Measurements from ENCODE around the gene CDIP1. TPM values are rescaled to one million over a fixed set of nuclear protein-coding genes. Genes with fewer than 3 reads are reported as not detected.

The CDIP1 gene
- total and polyA plus RNA-seq, 9 of the 15 experiments (the other 6 are each of a cell fraction or from before 2014, with no cell fraction given), result 0.29 TPM; not detected in 8

DNA sequence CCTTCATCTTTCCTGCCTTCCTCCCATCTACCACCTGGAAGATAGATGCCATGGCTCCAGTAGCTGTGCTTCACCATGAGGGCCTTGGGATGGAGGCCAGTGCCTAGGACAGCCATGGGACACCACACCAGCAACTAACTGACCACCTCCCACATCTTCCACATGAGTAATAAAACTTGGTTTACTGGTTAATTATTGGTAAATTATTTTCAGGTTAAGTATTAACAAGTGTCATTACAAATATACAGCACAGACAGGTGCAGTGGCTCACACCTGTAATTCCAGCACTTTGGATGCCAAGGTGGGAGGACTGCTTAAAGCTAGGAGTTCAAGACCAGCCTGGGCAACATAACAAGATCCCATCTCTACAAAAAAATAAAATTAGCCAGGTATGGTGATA is 14.0 kb downstream of the CDIP1 start:
- H2AFZ ChIP-seq (ENCODE audit: low read depth, low read length), result no peak overlapping the region
- no peak overlapping the region for H3K4me2 ChIP-seq (ENCODE audit: insufficient read depth, low read length)
- H3K4me3 ChIP-seq, result no peak overlapping the region
- H3K9ac ChIP-seq (ENCODE audit: insufficient read depth in 1 of 2, low read depth in 2 of 2, low read length in 2 of 2), result no peak overlapping the region
- H3K27me3 ChIP-seq (ENCODE audit: control insufficient read depth in 2 of 2, insufficient read depth in 2 of 2, low read length in 2 of 2), result no peaks in the 10 kb centered on the region
- intact Hi-C loops (cut with micrococcal nuclease), result loop anchor here (10.0 kb wide), 1 partner anchor 430 kb away; the partner anchor contains the start of gene SEC14L5
- no peaks in the 10 kb centered on the region for H3K36me3 ChIP-seq (ENCODE audit: control insufficient read depth, insufficient read depth, low read length)
- CTCF ChIA-PET (ENCODE audit: low intra/inter-chr PET ratio), result no interaction called here
- peaks cover 14 to 25% of the 10 kb centered on the region in 2 experiments; a peak in 4 of 5 replicates for H3K4me1 ChIP-seq (replicated peaks in 1 of 2; ENCODE audit: control insufficient read depth in 2 of 2, insufficient read depth in 2 of 2, low read length in 2 of 2)
- no peaks in the 10 kb centered on the region for H3K9me3 ChIP-seq (replicated peaks; ENCODE audit: control insufficient read depth, insufficient read depth, low read depth, low read length)
- ATAC-seq (no peak), FAIRE-seq (no peak), DNase-seq (ENCODE audit: extremely low read depth in 1 of 4, low spot score in 3 of 4) (no peak)
- no peaks in the 10 kb centered on the region for H4K20me1 ChIP-seq (replicated peaks; ENCODE audit: control insufficient read depth, insufficient read depth, low read length)
- no peaks in the 10 kb centered on the region for H3K9me1 ChIP-seq (ENCODE audit: control insufficient read depth, insufficient read depth, low read length)
- no peak overlapping the region for H3K27ac ChIP-seq (ENCODE audit: extremely low read depth, low read depth, low read length)
- no TSS peak for BruUV-seq (replicated peaks)
- H3K79me2 ChIP-seq (ENCODE audit: control insufficient read depth, insufficient read depth, low read length), result no peaks in the 10 kb centered on the region
- in situ Hi-C loops (cut with MboI), result loop anchor here (5.0 kb wide), 1 partner anchor 63 kb away; no protein-coding TSS in a partner anchor
- POLR2A ChIA-PET, result interaction anchor here (0.6 to 1.0 kb wide), 3 partner anchors 8 to 413 kb away, joined by 3 to 6 read pairs (median 4); no protein-coding TSS in a partner anchor
- TF ChIP-seq SREBF1 (IDR thresholded peaks at IDR 0.05; ENCODE audit: borderline replicate concordance, low read depth, low read length) (no peak), RB1 (IDR thresholded peaks at IDR 0.05; ENCODE audit: low read depth) (no peak), MEF2A (IDR thresholded peaks at IDR 0.05; ENCODE audit: control insufficient read depth, low read depth, low read length) (no peak), PPARD (CRISPR knock-in tag; IDR thresholded peaks at IDR 0.05) (no peak), ZNF507 (tag; conservative IDR thresholded peaks at IDR 0.05) (no peak)
- TF ChIP-seq, protein P1, sequence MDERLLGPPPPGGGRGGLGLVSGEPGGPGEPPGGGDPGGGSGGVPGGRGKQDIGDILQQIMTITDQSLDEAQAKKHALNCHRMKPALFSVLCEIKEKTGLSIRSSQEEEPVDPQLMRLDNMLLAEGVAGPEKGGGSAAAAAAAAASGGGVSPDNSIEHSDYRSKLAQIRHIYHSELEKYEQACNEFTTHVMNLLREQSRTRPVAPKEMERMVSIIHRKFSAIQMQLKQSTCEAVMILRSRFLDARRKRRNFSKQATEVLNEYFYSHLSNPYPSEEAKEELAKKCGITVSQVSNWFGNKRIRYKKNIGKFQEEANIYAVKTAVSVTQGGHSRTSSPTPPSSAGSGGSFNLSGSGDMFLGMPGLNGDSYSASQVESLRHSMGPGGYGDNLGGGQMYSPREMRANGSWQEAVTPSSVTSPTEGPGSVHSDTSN (CRISPR knock-in tag; IDR thresholded peaks at IDR 0.05; ENCODE audit: low read depth), result no peak
- TF ChIP-seq, protein P1 (tag; conservative IDR thresholded peaks at IDR 0.05; ENCODE audit: low read depth), result no peak
- TF ChIP-seq, protein P2, sequence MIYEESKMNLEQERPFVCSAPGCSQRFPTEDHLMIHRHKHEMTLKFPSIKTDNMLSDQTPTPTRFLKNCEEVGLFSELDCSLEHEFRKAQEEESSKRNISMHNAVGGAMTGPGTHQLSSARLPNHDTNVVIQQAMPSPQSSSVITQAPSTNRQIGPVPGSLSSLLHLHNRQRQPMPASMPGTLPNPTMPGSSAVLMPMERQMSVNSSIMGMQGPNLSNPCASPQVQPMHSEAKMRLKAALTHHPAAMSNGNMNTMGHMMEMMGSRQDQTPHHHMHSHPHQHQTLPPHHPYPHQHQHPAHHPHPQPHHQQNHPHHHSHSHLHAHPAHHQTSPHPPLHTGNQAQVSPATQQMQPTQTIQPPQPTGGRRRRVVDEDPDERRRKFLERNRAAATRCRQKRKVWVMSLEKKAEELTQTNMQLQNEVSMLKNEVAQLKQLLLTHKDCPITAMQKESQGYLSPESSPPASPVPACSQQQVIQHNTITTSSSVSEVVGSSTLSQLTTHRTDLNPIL (CRISPR knock-in tag; IDR thresholded peaks at IDR 0.05), result no peak
- TF ChIP-seq, protein P3, sequence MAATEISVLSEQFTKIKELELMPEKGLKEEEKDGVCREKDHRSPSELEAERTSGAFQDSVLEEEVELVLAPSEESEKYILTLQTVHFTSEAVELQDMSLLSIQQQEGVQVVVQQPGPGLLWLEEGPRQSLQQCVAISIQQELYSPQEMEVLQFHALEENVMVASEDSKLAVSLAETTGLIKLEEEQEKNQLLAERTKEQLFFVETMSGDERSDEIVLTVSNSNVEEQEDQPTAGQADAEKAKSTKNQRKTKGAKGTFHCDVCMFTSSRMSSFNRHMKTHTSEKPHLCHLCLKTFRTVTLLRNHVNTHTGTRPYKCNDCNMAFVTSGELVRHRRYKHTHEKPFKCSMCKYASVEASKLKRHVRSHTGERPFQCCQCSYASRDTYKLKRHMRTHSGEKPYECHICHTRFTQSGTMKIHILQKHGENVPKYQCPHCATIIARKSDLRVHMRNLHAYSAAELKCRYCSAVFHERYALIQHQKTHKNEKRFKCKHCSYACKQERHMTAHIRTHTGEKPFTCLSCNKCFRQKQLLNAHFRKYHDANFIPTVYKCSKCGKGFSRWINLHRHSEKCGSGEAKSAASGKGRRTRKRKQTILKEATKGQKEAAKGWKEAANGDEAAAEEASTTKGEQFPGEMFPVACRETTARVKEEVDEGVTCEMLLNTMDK (IDR thresholded peaks at IDR 0.05; ENCODE audit: borderline replicate concordance, insufficient read depth, low read depth, low read length, poor library complexity, severe bottlenecking), result no peak
- TF ChIP-seq, protein P4, sequence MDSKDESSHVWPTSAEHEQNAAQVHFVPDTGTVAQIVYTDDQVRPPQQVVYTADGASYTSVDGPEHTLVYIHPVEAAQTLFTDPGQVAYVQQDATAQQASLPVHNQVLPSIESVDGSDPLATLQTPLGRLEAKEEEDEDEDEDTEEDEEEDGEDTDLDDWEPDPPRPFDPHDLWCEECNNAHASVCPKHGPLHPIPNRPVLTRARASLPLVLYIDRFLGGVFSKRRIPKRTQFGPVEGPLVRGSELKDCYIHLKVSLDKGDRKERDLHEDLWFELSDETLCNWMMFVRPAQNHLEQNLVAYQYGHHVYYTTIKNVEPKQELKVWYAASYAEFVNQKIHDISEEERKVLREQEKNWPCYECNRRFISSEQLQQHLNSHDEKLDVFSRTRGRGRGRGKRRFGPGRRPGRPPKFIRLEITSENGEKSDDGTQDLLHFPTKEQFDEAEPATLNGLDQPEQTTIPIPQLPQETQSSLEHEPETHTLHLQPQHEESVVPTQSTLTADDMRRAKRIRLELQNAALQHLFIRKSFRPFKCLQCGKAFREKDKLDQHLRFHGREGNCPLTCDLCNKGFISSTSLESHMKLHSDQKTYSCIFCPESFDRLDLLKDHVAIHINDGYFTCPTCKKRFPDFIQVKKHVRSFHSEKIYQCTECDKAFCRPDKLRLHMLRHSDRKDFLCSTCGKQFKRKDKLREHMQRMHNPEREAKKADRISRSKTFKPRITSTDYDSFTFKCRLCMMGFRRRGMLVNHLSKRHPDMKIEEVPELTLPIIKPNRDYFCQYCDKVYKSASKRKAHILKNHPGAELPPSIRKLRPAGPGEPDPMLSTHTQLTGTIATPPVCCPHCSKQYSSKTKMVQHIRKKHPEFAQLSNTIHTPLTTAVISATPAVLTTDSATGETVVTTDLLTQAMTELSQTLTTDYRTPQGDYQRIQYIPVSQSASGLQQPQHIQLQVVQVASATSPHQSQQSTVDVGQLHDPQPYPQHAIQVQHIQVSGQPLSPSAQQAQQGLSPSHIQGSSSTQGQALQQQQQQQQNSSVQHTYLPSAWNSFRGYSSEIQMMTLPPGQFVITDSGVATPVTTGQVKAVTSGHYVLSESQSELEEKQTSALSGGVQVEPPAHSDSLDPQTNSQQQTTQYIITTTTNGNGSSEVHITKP (IDR thresholded peaks at IDR 0.05; ENCODE audit: partially characterized antibody), result no peak
